ENCODE measurements around the gene GSE1.

GSE1 gene

GRCh38 chr16:85675251-85675874 lies 62.2 kb downstream of the GSE1 start:
- TF ChIP-seq, protein P1, sequence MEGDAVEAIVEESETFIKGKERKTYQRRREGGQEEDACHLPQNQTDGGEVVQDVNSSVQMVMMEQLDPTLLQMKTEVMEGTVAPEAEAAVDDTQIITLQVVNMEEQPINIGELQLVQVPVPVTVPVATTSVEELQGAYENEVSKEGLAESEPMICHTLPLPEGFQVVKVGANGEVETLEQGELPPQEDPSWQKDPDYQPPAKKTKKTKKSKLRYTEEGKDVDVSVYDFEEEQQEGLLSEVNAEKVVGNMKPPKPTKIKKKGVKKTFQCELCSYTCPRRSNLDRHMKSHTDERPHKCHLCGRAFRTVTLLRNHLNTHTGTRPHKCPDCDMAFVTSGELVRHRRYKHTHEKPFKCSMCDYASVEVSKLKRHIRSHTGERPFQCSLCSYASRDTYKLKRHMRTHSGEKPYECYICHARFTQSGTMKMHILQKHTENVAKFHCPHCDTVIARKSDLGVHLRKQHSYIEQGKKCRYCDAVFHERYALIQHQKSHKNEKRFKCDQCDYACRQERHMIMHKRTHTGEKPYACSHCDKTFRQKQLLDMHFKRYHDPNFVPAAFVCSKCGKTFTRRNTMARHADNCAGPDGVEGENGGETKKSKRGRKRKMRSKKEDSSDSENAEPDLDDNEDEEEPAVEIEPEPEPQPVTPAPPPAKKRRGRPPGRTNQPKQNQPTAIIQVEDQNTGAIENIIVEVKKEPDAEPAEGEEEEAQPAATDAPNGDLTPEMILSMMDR (IDR thresholded peaks at IDR 0.05; ENCODE audit: control insufficient read depth, insufficient read depth, low read depth, low read length, missing control alignments) = peak; percentile 45
- no peak for DNase-seq (ENCODE audit: low read depth)

DNA sequence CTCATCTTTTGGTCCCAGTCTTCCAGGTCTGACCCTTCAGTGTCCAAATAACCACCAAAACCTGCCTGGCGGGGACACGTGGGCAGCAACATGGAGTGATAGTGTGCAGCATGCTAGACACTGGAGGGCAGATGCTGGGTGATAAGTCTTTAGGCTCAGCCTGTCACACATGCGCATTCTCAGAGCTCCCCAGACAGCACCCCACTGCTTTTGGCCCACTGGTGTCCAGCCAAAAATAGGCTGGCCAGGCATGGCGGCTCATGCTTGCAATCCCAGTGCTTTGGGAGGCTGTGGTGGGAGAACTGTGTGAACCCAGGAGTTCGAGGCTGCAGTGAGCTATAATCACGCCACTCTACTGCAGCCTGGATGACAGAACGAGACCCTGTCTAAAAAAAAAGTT lies 63.3 kb downstream of the GSE1 start:
- TF ChIP-seq, protein P1 (IDR thresholded peaks at IDR 0.05; ENCODE audit: control insufficient read depth, insufficient read depth, low read depth, low read length, missing control alignments) = no peak
- H3K4me3 ChIP-seq (ENCODE audit: control insufficient read depth, low read depth, low read length) = no peak overlapping the region
- DNase-seq (ENCODE audit: low read depth) = no peak

More at GRCh38 chr16:85675251-85675874, 62.2 kb downstream of the GSE1 start:
- no peak overlapping the region for H3K4me3 ChIP-seq (ENCODE audit: control insufficient read depth, low read depth, low read length)

- TF ChIP-seq, protein P1 (IDR thresholded peaks at IDR 0.05; ENCODE audit: control insufficient read depth, insufficient read depth, low read depth, low read length, missing control alignments) = no peak
Measured at GRCh38 chr16:85677383-85677967, 64.4 kb downstream of the GSE1 start.

DNA sequence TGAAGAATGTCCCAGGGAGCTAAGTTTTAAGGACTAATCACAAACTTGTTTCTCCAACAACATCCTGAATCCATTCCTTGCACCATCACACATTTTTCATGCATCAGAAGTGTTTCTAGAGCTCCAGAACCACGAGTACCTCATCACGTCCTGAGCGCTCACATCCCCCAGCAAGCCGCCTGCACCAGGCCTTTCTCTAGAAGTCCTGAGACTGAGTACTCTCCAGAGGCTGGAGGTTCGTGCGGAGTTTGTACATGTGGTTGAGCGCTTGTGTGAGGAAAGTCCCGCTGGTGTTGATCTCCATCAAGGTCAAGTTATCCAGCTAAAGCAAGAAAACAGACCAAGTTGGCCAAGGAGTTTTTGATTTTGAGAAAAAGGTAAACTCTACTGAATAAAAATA lies 64.9 kb downstream of the GSE1 start:
- TF ChIP-seq, protein P1 (IDR thresholded peaks at IDR 0.05; ENCODE audit: control insufficient read depth, insufficient read depth, low read depth, low read length, missing control alignments) = no peak
- DNase-seq (ENCODE audit: low read depth) = no peak

More at GRCh38 chr16:85677383-85677967, 64.4 kb downstream of the GSE1 start:
- DNase-seq (ENCODE audit: low read depth) = no peak
- H3K4me3 ChIP-seq (ENCODE audit: control insufficient read depth, low read depth, low read length) = no peak overlapping the region

DNA sequence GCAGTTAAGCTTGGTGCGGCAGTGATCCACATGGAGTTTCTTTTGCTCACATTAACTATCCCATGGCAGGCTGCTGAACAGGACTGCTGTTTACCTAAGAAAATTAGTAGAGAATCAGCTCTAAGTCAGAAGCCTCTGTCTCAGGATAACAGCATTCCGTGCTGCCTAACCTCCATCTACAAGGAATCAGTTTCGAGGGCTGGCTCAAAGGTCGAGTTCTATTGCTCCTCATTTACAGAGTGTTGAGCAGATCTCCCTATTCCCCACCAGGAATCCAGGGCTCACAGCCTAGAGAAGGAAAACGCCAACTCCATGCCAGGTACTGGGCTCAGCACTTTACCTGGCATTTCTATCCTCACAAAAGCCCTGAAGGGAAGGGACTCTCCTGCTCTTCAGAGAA lies 65.7 kb downstream of the GSE1 start:
- H3K4me3 ChIP-seq (ENCODE audit: control insufficient read depth, low read depth, low read length) = no peak overlapping the region
- TF ChIP-seq, protein P1 (IDR thresholded peaks at IDR 0.05; ENCODE audit: control insufficient read depth, insufficient read depth, low read depth, low read length, missing control alignments) = no peak
- no peak for DNase-seq (ENCODE audit: low read depth)

More for the DNA sequence above, 64.9 kb downstream of the GSE1 start:
- no peak overlapping the region for H3K4me3 ChIP-seq (ENCODE audit: control insufficient read depth, low read depth, low read length)

GRCh38 chr16:85679870-85680269 lies 66.7 kb downstream of the GSE1 start:
- DNase-seq (ENCODE audit: low read depth) = no peak
- TF ChIP-seq, protein P1 (IDR thresholded peaks at IDR 0.05; ENCODE audit: control insufficient read depth, insufficient read depth, low read depth, low read length, missing control alignments) = no peak
- no peak overlapping the region for H3K4me3 ChIP-seq (ENCODE audit: control insufficient read depth, low read depth, low read length)
